NCI-H128 (cell line): ENCODE data around the gene CTDSPL.
"Not testable (repeated sequence)": the region's sequence is repeated elsewhere in the genome, so short reads cannot be mapped to it uniquely, and the experiment has no call there.

Source experiments
- DNase-seq: peaks from one replicate; lab custom pipeline; 2025; ENCODE audit not compliant: unreplicated experiment; lab: John Stamatoyannopoulos, UW

The CTDSPL gene

DNA sequence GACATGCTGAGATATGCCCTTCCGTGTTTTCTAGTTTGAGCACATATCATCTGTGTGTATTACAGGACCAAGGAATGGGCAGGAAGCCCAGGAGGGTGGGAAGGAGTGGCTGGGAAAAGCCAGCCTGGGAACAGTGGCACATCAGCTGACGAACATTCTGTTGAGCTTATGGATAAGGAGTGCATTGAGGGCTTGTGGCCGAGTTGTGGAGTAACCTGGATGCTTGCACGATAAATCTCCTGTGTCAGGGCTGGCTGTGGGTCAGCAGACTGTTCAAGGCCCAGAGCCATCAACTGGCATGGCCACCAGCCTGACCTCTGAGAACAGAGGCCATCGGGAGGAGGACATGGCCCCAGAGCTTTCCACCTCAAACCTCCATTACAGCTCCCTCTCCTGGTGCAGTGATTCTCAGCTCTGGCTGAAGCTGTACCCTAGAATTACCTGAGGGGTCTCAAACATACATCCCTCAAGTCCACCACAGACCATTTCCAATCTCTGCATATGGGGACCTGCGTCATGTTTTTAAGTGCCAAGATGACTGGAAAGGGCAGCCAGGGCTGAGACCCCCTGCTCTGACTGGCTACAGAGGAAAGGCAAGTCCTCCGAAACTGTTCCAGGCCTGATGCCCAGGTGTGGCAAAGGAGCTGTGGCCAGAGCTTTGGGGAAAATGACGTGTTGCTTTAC is 124.1 kb downstream of the CTDSPL start:
- DNase-seq: no peak

DNA sequence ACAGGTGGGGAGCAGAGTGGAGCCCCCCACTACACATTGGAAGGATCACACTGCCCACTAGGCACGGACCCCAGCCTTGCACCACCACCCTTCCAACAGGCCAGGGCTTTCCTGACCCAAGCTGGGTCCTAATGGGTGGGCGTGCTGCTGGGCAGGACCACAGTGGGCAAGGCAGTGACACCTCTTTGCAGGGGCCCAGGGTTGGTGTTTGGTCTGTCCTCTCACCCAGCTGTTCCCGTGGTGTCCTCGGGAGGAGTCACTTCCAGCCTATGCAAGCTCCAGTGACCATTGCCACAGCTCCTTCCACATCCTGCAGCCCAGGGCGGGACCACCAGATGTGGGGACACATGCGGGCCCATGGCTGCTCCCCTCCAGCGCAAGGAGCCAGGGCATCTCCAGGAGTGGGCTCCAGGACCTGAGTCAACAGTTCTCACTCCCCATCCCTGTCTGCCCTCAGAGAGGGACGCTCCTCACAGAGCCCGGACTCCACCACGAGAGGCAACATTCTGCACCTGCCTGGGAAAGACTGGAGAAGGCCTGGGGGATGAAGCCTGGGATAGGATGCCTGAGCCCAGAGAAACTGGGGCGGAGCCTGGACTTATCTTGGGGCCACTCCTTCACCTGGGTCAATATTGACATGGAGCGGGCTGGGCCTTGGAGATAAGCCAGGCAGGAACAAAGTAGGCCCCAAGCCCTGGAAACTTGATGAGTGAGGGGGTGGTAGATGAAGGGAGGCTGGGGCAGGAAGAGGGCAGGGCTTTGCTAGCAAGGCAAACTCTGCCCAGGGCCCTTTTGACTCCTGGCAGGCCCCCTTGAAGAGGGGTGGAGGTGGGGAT is 125.0 kb downstream of the CTDSPL start:
- no peak for DNase-seq

DNA sequence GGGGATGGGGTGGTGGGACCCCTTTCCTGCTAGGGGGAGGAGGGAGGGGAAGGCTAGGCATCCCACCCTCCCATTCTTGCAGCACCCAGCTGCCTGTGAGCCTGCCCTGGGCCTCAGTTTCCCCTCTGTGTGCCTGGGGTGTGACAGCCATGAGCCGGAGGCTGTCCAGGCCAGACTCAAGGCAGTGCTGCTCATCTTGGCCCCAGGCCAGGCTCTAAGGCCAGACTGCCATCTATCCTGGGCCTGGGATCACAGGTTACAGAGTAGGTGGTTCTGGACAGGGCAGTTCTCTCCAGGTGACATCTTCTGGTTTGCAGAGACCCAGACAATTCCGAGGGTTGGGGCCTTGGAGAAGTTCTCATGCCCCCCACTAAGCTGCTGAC is 125.6 kb downstream of the CTDSPL start:
- no peak for DNase-seq

DNA sequence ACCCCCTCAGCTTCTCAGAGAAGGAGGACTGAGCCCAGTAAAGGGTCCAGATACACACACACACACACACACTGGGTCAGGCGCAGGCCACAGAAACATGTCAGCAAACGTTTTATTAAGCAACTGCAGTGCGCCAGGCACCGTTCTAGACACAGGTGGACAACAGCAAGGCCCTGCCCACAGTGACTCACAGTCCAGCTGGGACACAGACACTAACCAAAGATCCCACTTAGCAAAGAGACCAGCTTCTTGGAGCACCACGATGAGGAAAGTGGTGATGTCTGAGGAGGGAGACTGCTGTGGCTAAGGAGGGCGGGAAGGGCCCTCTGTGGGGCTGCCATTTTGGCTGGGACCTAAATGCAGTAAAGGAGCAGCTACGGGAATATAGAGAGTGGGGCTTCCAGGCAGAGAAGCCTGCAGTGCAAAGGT is 126.1 kb downstream of the CTDSPL start:
- DNase-seq: no peak

DNA sequence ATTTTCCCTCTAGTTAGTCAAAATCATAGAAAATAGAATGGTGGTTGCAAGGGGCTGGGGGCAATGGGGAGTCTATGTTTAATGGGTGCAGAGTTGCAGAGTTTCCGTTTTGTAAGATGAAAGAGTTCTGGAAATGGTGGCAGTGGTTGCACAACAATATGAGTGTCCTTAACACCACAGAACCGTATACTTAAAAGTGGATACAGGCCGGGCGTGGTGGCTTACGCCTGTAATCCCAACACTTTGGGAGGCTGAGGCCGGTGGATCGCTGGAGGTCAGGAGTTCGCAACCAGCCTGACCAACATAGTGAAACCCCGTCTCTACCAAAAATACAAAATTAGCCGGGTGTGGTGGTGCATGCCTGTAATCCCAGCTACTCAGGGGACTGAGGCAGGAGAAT is 126.7 kb downstream of the CTDSPL start:
- DNase-seq: not testable (repeated sequence)

DNA sequence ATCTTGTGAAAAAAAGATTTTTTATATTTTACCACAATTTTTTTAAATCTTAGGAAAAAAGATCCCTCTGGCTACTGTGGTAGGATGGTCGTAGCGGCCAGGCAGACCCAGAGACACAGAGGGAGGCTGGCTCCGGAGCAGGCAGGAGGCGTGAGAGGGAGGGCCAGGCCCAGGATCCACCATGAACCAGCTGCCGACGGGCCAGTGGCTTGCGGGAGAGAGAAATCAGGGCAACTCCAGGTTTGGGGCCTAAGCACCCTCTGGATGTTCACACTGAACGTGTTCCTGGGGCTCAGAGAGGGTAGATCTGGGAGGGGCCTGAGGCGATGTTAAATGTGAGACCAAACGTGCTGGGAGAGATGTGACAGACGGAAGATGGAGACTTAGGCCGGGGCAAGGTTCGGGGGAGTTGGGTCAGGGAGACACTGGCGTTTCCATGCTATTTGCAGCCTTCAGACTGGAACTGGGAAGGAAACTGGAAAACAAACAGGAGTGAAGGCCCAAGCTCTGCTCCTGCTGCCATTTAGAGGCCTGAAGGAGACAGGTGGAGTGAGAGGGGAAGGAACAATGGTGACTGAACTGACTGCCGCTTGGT is 127.3 kb downstream of the CTDSPL start:
- DNase-seq: no peak

DNA sequence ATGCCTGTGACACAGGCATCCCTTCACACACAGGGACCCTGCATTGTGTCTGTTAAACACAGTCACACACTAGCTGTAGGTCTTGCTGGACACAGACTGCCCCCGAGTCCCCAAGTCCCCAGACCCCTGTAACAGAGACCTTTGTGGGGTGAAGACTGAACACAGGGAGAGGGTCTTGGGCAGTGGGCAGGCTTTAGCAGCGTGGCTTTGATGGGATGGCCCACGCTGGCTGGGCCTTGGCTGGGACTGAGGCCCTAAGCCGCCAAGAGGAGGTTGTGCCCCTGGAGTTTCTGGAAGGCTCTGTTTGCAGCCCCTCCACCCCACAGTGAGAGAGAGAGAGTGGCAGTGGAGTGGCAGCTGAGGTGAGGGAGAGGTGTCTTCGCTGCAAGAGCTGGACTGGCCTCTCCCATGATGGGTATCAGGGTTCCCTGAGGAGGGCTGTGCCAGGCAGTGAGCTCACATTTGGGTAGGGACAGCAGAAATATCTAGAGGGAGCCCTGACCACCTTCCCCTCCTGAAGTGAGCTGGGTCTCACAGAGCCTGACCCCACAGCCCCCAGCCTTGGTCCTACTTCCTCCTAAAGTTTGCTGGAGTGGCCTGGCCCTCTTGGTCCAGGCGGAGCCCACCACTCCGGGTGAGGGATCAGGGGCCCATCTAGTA is 128.3 kb downstream of the CTDSPL start:
- no peak for DNase-seq

DNA sequence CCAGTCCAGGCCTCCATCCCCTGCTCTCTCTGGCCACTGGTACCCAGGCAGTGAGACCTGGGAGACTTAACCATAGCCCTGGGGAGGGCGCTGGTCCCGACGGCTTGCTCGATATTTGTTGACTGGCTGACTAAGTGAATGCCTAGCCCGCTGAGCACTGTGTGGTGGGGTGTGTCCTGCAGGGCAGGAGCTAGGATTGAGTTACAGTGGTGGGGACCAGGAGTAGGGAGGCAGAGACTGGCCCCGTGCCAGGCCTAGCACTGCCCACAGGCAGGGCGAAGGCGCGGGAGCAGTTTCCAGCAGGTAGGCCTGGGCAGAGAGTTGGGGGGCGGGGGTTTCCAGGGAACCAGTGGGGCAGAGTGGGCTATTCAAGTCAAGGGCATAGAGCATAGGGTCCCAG is 128.8 kb downstream of the CTDSPL start, which contains the start of gene VILL:
TSS of gene VILL (plus strand) at position 260 of the 400 bp plus-strand sequence. CDS start 2,887 bp downstream, outside the sequence.
- DNase-seq: no peak

DNA sequence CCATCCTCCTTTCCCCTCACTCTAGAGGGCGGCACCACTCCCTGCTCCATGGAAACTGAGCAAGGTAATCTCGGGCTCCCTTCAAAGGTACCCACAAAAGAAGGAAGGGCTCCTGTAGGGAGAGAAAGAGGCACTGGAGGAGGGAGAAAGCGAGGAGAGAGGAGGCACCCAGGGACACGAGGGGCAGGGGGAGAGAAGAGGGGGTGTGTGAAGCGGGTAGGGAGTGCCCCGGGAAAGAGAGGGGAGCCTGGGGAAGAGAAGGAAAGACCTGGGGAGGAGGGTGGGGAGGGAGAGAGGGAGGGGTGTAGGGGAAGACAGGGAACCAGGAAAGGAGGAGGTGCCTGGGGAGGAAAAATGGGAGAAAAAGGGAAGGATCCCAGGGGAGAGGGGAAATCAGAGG is 129.4 kb downstream of the CTDSPL start:
- DNase-seq: no peak

DNA sequence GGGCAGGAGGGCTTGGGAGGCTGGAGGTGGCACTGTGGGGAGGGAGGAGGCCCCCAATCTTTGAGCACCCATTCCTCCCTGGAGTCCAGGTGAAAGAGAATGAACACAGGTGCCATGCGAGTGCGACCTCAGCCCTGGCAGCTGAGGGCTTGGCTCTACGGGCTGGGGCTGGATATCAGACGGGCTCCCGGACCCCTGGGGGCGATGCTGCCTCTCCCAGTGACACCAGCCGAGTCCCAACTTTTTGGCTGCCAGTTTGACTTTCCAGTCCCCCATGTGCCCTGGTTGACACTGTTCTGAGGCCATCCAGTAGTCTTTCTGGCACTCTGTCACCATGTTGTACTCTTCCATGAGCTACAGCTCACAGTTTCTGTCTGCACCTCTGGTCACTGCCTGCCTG is 130.1 kb downstream of the CTDSPL start:
- no peak for DNase-seq

DNA sequence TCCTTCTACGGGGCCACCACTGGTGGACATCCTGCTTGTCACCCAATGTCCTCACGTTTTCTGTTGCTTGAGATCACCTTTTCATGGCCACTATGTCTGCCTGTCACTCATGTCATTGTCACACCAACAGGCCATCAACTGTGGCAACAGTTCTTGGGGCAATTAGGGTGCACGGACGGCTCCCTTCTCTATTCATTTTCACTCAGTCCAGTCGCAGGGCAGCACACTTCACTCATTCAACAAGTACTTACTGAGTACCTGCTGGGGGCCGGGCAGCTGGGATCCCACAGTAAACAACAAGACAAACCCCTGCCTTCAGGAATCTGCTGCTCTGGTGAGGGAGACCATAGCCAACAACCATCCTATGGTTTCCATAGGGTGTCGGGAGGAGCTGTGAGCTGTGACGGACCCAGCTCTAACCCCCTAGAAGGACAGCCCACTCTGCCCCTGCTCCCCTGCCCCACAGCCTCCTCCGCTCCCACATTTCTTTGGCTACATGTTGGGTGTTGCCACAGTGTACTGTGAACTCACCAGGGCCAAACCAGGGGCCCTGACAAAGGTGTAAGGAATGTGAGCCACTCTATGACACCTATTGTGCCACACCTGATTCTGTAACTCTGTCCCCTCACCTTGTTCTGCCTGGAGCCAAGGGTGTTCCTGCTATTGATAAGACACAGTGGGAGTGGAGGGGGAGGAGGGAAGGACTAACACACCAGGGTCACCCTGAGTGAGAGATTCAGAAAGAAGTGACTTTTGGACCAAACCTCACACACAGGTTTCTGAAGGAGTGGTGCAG is 130.8 kb downstream of the CTDSPL start:
- DNase-seq: no peak

DNA sequence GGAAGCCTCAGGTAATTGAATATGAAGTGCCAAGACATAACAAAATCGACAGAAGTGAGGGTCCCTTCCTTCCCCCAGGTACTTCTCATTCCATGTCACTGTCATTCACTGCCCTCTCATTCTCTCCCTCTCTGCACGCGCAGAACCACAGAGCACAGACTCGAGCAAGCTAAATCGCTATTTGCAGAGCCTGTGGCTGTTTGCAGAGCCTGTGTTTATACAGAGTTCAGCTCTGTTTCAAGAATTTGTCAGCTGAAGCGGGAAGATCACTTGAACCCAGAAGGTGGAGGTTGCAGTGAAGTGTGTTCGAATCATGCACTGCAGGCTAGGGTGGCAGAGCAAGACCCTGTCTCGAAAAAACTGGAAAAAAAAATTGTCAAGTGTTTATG is 131.4 kb downstream of the CTDSPL start:
- no peak for DNase-seq

DNA sequence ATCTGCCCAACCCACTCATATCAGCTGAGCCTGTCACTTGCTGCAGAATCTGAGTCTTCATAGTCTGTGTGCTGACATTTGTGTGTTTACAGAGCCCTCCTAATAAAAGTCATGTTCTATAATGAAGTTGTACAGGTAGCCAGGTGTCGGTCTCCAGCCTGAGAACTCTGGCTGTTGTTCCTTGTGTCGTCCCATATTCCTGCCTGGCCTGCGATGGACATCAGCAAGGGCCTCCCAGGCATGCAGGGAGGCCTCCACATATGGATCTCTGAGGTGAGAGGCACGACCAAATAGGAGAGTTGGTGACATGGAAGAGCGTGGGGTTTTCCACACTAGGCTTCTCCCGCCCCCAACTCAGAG is 131.8 kb downstream of the CTDSPL start:
- DNase-seq: no peak

DNA sequence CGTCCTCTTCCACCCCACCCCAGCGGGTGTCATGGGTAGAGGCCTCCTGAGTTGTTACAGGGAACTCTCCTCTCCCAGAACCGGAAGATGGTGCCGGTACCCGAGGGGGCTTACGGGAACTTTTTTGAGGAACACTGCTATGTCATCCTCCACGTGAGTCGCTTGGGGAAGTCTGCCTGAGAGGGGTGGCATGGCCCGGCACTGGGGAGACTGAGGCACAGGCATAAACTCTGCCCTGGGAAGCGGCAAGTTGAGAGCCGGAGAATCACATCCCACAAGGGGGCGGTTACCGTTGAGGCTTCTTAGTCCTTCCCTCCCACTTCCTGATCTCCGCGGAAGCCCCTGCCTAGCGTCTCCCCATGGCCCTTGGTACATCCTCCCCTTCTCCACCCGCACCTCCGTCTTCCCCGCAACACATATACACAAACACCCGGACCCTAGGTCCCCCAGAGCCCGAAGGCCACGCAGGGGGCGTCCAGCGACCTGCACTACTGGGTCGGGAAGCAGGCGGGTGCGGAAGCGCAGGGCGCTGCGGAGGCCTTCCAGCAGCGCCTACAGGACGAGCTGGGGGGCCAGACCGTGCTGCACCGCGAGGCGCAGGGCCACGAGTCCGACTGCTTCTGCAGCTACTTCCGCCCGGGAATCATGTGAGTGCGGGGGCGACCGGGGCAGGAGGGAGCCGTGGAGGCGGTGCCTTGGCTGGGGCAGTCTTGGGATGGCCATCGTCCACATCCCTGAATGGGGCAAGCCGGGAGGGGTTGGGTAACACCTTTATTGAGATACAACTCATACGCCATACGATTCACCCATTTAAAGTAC is 132.3 kb downstream of the CTDSPL start:
- no peak for DNase-seq

DNA sequence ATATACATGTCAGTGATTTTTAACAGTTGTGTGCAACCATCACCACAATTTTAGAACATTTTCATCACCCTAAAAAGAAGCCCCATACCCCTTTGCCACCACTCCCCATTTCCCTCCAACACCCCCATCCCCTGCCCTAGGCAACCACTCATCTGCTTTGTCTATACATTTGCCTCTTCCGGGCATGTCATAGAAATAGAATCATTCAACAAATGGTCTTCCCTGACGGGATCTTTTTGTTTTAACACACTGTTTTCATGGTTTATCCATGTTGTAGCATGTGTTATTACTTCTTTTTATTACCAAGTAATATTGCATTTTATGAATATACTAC is 132.9 kb downstream of the CTDSPL start:
- no peak for DNase-seq

DNA sequence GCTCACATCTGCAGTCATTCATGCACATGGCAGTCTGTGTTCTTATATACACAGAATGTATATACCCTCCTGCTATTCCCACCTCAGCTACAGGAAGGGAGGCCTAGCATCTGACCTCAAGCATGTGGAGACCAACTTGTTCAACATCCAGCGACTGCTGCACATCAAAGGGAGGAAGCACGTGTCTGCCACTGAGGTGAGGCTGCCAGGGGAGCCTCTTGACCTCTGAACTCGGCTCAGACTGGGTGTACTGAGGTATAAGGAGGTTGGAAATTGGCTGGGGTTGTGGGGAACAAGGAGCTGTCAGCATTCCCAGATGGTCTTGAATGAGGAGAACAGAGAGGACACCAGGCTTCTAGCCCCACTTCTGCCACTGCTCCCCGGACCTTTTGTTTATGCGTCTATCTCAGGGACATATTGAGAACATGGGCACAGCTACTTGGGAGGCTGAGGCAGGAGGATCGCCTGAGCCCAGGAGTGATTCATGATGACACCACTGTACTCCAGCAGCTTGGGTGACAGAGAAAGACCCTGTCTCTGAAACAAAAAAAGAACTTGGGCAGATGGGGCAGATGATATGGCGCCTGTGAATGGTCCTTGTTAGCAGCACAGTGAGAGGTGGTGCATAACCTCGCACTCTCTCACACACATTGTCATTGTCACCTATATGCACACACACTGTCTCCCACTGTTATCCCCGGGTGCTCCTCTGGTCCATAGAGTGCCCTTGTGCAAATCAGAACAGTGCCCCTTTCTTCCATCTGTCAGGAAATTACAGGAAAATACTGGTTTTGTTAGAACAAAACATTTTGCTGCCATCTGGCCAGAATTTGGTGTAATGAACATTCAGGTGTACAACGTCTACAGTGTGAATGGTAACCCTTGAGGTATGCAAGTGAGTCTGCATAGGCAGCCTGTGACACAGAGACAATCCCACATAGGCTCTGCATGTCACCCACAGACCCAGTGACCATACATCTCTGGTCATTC is 134.3 kb downstream of the CTDSPL start:
- DNase-seq: no peak

DNA sequence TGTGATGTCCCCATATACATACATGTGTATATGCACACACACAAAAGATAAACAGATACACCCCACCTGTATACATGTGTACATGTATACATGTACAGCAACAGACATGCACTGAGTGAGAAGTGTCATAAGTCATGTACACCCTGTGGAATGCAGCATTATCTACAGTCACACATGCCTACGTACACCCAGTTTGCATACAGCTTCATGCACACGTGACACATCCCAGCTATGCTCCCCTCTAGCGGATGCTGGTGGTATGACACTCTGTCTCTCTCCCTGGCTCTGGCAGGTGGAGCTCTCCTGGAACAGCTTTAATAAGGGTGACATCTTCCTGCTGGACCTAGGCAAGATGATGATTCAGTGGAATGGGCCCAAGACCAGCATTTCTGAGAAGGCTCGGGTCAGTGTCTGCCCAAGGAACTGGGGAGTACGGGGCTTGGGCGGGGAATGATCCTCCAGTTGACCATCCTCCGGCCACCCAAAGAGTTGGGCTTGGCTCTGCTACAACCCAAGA is 135.2 kb downstream of the CTDSPL start:
- no peak for DNase-seq

DNA sequence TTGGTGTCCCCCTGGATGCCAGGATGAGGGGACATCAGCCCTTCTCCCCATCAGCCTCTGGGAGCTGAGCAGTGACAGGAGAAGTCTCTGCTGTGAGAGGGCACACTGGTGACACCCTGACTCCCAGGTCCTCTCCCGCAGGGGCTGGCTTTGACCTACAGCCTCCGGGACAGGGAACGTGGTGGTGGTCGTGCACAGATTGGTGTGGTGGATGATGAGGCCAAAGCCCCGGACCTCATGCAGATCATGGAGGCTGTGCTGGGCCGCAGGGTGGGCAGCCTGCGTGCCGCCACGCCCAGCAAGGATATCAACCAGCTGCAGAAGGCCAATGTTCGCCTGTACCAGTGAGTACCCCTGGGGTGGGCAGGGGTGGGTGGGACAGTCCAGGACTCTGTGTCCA is 135.7 kb downstream of the CTDSPL start:
- DNase-seq: no peak
